GM10847 (cell line): ENCODE measurements around the gene HAO2.

Experiments
- POLR2A ChIP-seq: IDR thresholded peaks from 2 replicates; pipeline ENCODE4 v1.6.1; 2011; ENCODE audit not compliant: insufficient read length; ENCODE audit errors: extremely low read depth

The HAO2 gene

DNA sequence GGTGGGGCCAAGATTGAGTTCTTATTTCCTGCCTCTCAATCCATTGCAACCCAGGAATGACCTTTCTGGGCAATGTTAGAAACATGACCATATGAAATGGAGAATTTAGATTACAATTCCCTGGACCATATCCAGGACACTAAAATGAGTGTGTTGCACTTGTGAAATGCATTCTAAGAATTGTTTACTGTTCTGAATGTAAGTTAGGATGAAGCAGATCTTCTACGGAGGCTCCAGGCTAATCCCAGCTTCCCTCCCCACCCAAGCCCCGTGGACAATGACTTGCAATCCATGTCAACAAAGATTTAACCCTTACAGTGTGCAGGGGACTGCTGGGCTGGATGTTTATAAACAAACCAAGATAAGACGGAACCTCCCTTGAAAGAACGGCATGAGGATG, 31.7 kb upstream of the HAO2 start:
- TF ChIP-seq POLR2A = no peak

DNA sequence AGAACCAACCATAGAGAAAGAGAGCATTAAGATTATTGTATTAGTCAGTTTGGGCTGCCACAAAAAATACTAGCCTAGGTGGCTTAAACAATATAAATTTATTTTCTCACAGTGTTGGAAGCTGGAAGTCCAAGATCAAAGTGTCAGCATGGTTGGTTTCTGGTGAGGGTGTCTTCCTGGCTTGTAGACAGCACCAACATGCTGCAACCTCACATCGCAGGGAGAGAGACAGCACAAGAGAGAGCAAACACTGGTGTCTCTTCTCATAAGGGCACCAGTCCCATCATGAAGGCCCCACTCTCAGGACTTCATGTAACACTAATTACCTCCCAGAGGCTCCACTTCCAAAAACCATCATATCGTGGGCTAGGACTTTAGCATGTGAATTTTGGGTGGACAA, 30.6 kb upstream of the HAO2 start:
- TF ChIP-seq POLR2A = no peak

DNA sequence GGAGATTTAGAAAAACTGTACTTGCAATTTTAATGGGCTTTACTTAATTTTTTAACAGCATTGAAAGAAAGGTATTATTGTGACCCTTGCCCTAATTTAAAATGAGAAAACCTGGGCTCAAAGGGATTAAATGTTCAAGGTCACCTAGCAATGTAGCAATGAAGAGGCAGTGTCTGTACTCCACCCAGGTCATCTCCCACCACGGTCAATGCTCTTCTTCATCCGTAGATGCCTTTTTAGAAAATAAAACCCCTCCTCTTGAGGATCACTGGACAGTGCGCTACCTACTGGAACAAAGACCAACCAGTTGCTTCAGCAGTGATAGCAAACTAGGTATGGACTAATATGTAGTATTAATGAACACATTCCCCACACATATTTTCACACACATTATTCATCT, 29.8 kb upstream of the HAO2 start:
- TF ChIP-seq POLR2A = no peak

- no peak for TF ChIP-seq POLR2A
These were observed 27.7 kb upstream of the HAO2 start for GRCh38 chr1:119340861-119341261.

DNA sequence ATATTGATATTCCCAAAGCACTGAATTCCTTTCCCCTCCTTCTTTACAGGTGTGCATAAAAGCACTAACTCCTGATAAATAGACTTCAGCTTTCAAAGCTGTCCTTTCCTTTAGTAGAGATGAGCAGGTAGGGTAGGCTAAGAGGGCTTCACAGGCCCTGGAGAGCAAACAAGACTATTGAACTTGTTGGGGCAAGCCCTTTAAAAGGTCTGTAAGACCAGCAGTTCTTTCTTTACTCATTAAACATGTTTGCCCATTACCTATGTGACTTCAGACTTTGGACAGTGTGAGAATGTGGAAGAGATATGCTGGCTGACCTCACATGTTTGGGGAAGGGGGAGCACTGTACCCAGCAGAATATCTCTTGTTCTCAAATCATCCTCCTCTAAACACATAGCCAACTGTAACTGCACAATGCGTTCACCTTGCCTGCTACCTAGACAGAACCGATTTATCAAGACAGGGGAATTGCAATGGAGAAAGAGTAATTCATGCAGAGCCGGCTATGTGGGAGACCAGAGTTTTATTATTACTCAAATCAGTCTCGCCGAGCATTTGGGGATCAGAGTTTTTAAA, 27.1 kb upstream of the HAO2 start:
- no peak for TF ChIP-seq POLR2A

- no peak for TF ChIP-seq POLR2A
These were observed 23.2 kb upstream of the HAO2 start for GRCh38 chr1:119345398-119345797.

GRCh38 chr1:119347858-119348257, 20.7 kb upstream of the HAO2 start:
- no peak for TF ChIP-seq POLR2A

DNA sequence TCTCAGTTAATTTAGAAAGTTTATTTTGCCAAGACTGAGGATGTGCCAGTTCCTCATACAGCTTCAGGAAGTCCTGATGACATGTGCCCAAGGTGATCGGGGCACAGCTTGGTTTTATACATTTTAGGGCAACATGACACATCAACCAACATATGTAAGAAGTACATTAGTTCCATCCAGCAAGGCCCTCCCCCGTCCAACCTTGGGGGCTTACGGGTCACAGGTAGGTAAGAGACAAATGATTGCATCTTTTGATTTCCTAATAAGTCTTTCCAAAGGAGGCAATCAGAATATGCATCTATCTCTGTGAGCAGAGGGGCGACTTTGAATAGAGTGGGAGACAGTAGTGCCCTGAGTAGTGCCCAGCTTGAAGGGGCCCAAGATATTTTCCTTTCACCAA, 19.6 kb upstream of the HAO2 start:
- TF ChIP-seq POLR2A = no peak

DNA sequence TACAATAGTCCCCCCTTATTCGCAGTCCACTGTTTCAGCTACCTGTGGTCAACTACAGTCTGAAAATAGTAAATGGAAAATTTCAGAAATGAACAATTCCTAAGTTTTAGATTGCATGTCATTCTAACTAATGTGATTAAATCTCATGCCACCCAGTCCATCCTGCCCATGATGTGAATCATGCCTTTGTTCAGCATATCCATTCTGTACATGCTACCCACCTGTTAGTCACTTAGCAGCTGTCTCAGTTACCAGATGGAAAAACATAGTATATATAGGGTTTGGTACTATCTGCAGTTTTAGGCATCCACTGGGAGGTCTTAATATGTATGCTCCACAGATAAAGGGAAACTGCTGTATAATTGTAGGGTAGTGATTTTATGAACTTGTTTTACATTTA, 16.6 kb upstream of the HAO2 start:
- TF ChIP-seq POLR2A = no peak

- TF ChIP-seq POLR2A = no peak
These were observed 14.7 kb upstream of the HAO2 start for GRCh38 chr1:119353836-119354235.

DNA sequence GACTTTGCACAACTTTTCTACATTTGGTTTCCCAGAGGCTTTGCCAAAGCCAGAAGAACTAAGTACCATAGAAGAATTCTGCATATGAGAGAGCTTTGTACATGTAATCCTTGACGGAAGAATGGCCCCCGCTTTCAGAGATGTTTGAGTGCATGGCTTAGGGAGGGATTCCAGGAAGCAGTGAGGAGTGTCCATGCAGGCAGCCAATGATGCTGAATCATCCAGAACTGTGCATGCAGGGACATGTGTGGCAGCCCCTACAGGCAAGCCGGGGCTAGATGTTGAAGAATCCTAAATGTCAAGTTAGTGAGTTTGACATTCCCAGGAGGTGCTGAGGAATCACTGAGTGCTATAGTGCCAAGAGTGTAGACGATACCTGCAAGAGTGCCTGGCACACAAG, 9.9 kb upstream of the HAO2 start:
- no peak for TF ChIP-seq POLR2A

DNA sequence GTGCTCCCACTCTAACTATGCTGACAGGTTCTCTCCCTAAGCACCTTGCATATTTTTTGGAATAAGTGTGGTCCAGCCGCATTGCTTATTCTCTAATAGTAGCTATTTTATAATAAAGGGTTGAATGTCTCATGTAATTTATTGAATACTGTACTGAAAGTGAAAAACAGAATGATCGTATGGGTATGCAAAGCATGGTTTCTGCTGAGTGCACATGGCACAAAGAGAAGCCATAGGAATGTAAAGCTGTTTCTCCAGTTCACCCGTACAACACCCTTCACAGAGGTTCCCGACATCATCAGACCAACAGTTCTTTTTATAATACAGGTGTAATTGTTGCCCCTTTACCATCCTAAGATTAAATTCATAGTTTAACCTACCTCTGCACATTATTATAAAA, 8.9 kb upstream of the HAO2 start:
- TF ChIP-seq POLR2A = no peak

DNA sequence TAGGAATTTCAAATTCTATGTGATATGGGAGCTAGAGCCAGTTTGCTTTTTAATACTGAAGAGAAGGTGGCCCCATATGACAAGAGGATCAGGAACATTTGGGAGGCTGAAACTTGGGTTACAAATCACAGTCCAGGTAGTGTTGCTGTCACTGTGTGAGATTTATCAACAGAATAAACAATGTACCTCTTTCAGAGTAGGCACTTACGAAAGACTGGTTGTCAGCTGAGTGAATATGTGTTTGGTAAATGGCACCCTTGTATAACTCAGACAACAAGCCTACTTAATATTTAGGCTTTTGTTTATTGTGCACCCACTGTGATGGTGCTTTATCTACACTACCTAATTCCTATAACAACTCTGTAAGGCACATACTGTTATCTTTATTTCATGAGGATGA, 7.4 kb upstream of the HAO2 start:
- no peak for TF ChIP-seq POLR2A

DNA sequence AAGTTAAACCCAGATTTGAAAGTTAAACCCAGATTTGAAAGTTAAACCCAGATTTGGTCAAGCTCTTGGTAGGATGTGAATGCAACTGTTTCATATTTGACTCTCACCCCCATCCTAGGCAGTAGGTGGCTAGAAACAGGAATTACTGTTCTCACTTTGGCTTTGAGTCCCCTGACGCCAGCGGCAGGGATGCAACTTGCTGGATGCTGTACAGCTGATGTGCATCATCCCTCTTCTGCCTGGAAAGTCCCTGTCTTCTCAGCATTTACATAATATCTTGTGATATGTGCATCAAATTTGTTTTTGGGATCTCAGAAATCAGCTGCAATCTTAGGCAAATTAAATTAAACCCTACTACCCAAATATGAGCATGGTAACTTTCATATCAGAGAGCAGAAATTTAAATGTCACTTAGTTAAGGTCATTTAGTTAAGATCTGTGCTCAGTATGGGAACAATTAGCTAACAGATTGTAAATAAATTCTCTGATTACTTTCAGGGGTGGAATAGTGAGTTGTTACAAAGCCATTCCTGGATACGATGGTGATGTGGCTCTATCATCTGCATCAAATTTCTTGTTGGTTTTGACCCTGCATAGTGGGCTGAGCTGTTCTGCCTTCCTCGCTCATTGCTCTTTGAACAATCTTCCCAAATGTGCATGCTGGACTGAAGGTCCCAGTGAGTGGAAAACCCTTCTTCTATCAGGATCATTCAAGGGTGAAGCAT, 6.8 kb upstream of the HAO2 start:
- no peak for TF ChIP-seq POLR2A

GRCh38 chr1:119363162-119363561, 5.4 kb upstream of the HAO2 start:
- no peak for TF ChIP-seq POLR2A

DNA sequence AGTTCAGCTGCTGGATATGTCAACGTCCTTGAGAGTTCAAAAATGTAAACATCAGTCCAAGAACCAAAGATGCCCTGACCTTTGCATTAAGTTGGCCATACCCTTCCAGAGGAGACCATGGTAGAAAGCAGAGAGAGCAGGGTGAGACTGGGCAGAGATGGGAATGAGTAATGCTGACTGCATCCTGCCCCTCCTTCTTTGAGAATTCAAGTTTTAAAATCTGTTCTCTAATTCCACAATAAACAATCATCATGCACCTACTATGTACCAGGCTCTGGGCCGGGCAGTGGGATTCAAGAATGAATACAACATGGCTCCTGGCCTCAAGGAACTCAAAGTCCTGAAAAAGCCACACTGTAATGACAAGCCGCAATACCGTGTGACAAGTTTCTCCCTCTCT, 3.9 kb upstream of the HAO2 start:
- TF ChIP-seq POLR2A = no peak

DNA sequence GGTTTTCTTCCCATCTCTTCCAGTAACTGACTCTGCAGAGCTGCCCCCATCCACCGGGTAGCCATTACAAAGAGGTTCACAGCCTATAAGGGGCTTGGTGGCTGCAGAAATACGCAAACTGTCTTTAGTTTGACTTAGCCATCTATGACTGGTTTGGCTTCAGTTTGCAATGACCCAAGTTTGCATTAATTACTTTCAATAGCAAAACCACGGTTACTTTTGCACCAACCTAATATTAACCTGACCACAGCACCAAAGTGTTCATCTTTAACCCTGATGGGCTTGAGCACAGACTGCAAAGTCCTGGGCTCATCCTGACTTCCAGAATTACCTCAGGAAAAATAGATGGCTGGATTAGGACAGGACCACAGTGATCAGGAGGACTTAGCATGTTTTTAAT, 2.2 kb upstream of the HAO2 start:
- TF ChIP-seq POLR2A = no peak

DNA sequence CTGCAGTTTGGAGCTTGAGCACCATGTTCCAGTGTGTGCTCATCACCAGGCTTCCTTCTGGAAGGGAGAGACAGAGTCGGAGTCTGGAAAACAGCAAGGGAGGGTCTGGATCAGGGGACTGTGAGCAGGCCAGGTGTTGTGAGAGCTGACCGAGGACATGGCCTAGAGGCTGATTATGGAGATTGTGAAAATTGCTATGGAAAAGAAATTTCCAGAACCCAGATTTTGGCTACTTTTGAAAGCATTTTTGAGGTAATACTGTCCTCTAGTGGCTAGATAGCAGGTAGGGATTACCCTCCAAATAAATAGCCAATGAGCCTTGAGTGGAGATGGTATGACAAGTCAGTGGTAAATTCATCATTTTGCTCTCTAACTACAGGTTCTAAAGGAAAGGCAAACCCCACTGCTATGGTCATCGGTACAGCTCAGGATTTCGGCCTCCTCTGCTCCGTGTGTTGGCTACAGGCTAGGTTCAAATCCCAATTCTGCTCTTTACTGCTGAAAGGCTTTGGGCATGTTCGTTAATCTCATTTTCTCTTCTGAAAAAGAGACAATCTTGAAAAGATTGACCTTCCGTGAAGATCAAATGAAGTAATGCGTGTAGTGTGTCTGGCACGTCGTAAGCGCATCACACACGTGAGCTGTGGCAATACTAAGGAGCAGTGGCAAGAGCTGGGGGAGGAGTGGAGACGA, 1.0 kb upstream of the HAO2 start:
- TF ChIP-seq POLR2A = no peak
